GM10266 (cell line): ENCODE results near the gene KLHL21.

Experiments
- DNase-seq: peaks from one replicate; pipeline ENCODE4 v3.0.0; 2012; ENCODE audit errors: extremely low spot score
- TF ChIP-seq, protein P1 (sequence below): IDR thresholded peaks from 2 replicates; pipeline ENCODE4 v1.5.1; 2012; ENCODE audit warnings: mild to moderate bottlenecking, low read depth; ENCODE audit not compliant: control insufficient read depth, insufficient read depth; ENCODE audit errors: missing control alignments

KLHL21 gene

GRCh38 chr1:6623269-6623965 lies 20.7 kb upstream of the KLHL21 start:
- DNase-seq, result no peak
- TF ChIP-seq, protein P1, sequence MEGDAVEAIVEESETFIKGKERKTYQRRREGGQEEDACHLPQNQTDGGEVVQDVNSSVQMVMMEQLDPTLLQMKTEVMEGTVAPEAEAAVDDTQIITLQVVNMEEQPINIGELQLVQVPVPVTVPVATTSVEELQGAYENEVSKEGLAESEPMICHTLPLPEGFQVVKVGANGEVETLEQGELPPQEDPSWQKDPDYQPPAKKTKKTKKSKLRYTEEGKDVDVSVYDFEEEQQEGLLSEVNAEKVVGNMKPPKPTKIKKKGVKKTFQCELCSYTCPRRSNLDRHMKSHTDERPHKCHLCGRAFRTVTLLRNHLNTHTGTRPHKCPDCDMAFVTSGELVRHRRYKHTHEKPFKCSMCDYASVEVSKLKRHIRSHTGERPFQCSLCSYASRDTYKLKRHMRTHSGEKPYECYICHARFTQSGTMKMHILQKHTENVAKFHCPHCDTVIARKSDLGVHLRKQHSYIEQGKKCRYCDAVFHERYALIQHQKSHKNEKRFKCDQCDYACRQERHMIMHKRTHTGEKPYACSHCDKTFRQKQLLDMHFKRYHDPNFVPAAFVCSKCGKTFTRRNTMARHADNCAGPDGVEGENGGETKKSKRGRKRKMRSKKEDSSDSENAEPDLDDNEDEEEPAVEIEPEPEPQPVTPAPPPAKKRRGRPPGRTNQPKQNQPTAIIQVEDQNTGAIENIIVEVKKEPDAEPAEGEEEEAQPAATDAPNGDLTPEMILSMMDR, result no peak

DNA sequence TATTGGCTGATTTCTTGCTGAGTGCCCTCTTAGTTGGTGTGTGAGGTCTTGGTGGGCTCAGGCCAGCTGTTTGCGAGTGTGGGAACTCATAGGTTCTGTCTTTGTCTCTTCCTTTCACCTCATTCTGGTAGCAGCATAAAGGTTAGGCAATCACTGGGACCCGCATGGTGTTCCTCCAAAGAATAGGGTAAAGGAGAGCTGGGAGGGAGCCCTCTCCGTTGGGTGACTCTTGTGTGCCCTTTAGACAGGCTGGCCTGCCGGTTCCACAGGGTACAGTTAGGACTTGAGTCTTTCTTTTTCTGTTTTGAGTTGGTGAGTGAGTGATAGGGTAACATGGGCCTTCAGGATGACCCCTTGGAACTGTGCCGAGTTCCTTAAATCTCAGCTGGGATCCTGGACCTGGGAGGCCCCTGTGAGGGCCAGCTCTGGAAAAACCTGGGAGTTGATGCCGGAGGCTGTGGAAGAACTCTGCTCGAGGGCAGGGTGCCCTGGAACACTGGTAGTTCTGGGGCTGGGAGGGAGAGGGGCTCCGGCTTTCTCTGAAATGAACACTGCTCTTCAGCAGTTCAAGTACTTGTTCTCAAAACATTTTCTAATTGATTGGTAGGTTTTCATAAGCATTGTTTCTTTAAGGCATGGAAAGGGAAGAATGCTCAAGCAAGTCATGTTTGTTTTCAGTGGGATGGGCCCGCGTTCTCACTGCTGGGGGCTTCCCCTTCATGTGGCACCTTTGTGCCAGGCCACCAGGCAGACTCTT lies 19.9 kb upstream of the KLHL21 start:
- no peak for DNase-seq
- TF ChIP-seq, protein P1, result no peak

DNA sequence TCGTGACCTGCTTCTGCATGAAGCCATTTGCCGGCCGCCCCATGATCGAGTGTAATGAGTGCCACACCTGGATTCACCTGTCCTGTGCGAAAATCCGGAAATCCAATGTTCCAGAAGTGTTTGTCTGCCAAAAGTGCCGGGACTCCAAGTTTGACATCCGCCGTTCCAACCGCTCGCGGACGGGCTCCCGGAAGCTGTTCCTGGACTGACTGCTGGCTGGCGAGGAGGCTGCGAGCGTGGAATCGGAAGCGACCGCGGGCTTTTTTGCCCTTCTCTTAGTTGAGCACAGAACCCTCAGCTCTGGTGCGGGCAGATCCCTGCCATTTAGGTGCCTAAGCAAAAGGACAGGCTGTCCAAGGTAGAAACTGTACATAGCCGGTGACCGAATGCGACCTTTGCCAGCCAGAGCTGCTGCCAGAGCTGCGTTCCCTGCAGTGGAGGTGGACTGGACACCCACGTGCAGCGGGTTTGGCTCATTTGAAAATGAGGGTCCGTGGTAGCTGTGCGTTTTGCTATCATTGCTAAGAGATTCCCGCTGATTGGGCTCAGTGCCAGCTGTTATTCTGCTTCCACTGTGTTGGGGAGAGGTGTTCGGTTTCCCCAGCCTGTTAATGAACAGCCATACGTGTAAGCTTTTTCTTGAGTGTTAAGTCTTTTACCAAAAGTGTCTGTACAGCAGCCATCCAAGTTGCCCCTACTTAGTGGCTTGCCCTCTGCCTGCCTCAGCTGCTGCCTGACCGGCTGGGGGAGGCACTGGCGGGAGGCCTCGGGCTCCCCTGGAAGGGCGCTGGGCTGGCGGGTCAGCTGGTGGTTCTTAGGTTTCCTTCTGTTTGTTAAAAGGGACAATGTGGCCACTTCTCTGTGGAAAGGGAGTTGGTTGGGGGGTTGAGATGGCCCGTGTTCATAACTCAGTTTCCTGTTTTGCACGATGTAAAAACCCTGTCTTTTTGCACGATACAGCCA lies 19.0 kb upstream of the KLHL21 start:
- no peak for DNase-seq

GRCh38 chr1:6619045-6619444 lies 16.4 kb upstream of the KLHL21 start:
- TF ChIP-seq, protein P1, result no peak
- DNase-seq, result no peak

More for the DNA sequence above, 19.0 kb upstream of the KLHL21 start:
- TF ChIP-seq, protein P1, result no peak

DNA sequence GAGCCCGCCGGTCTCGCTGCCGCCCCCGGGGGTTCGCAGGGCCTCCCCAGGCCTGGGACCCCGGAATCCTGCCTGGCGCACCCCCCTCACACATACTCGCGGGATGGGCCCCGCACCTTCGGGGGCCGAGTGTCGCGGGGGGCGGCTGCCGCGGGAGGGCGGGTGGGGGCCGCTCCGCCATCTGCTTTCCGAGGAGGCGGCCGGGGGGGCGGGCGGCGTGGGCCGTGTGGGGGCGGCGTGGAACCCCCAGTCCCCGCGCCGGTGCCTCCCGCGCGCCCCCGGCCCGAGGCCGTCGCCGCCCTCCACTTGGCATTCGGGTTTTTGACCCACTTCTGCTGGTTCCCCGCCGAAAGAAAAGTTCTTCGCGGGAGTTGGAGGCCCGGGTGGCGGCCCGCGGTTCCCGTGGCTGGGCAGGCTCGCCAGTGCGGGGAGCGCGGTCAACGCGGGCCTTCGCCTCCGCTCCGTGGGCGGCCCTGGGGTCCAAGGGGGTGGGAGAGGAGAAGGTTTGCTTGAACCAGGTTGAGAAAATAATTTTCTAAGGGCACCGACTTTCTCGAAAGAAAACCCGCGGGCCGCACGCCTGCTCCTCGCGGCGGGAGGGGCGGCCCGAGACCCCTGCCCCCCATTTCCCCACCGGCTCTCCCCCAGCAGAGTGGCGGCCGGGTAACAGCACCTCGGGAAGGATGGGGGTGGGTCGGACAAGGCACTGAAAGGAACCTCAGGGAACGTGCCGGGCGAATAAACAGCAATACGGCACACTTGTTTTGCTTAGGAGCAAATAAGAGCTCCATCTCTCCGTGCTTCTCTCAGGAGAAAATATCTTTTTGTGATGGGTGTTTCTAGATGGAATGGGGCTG lies 12.5 kb upstream of the KLHL21 start:
- no peak for DNase-seq
- TF ChIP-seq, protein P1, result no peak
